HG02588 (cell line): ENCODE data around the gene CBLC.

Experiments
- ATAC-seq: cut with Tn5 transposase; IDR thresholded peaks from one replicate; pipeline ENCODE4 v1.9.1; 2021; ENCODE audit warnings: mild to moderate bottlenecking, moderate library complexity; ENCODE audit not compliant: unreplicated experiment

The CBLC gene

DNA sequence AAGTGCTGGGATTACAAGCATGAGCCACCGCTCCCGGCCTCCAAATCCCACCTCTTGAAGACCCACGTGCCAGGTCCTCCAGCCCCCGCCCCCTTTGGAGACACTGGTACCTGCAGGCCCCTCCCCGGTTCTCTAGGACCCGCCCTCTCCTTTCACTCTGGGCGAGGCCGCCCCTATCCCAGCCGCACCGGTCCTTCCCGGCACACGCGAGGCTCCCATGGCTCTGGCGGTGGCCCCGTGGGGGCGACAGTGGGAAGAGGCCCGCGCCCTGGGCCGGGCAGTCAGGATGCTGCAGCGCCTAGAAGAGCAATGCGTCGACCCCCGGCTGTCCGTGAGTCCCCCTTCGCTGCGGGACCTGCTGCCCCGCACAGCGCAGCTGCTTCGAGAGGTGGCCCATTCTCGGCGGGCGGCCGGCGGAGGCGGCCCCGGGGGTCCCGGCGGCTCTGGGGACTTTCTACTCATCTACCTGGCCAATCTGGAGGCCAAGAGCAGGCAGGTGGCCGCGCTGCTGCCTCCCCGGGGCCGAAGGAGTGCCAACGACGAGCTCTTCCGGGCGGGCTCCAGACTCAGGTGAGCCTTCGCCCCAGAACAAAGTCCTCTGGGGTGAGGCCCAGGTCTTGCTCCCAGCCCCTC, at the start of gene CBLC:
CBLC (plus strand) TSS at position 176 of the 633 bp plus-strand sequence; CDS start at position 218, 42 bp downstream.
- ATAC-seq, result no peak

DNA sequence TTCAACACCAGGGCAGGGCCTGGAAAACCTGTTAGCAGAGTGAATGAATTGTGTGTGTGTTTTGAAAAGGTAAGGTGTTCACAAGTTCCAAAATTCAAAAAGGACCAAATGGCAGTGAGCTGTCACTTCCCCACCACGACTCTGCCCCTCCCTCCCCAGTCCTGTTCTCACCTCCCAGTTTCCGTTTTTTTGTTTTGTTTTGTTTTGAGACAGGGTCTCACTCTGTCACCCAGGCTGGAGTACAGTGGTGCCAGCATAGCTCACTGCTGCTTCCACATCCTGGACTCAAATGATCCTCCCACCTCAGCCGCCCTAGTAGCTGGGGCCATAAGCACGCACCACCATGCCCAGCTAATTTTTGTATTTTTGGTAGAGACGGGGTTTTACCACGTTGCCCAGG, 49.5 kb upstream of the CBLC start:
- no peak for ATAC-seq

DNA sequence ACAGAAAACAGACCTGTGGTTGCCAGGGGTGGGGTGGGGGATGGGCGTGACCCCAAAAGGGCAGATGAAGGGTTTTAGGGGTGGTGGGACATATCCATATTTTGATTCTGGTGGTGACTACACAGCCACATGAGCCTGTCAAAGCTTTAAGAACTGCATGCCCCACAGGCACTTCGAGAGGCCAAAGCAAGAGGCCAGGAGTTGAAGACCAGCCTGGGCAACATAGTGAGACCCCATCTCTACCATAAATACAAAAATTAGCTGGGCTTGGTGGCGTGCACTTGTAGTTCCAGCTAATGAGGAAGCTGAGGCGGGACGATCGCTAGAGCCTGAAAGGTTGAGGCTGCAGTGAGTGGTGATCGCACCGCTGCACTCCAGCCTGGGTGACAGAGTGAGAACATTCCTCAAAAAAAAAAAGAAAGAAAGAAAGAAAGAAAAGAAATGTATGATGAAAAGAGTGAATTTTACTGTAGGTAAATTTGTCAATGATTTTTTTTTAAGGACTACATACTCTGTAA, 48.1 kb upstream of the CBLC start:
- no peak for ATAC-seq

DNA sequence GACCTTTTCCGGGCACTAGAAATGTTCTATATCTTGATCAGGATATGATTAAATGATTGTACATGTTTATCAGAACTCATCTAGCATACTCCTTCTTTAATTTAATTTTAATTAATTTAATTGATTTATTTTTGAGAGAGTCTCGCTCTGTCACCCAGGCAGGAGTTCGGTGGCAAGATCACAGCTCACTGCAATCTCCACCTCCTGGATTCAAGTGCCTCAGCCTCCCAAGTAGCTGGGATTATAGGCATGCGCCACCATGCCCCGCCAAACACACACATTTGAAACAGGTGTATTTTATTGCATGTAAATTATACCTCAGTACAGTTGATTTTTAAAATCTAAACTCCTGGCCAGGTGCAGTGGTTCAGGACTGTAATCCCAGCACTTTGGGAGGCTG, 46.6 kb upstream of the CBLC start:
- no peak for ATAC-seq

- no peak for ATAC-seq
Measured at GRCh38 chr19:44731622-44732021, 46.1 kb upstream of the CBLC start.

- no peak for ATAC-seq
Measured at GRCh38 chr19:44732235-44733014, 45.3 kb upstream of the CBLC start.

DNA sequence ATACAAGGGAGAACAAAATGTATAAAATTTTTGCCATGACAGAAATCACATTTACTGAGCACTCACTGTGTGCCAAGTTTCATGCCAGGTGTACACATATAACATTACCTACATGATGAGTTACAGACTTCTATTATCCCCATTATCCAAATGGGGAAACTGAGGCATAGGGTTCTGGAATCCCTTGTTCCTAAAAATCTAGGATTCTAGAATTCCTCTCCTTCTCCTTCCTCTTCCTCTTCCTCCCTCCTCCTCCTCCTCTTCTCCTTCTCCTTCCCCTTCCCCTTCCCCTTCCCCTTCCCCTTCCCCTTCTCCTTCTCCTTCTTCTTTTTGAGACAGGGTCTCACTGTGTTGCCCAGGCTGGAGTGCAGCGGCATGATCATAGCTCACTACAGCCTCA, 43.3 kb upstream of the CBLC start:
- no peak for ATAC-seq

DNA sequence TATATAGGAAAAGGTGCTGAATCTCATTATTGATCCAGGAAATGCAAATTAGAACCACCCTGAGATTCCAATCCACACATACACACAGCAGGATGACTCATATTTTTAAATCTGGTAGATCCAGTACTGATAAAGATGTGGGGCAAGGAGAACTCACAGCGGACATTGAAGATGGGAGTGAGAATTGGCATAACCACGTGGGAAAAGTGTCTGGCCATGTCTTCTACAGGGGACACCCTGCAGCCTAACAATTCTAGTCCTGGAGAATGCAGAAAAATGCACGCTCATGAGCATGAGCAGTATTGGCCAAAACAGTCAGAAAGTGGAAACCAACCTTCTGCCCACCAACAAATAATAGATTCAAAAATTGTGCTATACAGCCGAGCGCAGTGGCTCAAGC, 42.7 kb upstream of the CBLC start:
- no peak for ATAC-seq

DNA sequence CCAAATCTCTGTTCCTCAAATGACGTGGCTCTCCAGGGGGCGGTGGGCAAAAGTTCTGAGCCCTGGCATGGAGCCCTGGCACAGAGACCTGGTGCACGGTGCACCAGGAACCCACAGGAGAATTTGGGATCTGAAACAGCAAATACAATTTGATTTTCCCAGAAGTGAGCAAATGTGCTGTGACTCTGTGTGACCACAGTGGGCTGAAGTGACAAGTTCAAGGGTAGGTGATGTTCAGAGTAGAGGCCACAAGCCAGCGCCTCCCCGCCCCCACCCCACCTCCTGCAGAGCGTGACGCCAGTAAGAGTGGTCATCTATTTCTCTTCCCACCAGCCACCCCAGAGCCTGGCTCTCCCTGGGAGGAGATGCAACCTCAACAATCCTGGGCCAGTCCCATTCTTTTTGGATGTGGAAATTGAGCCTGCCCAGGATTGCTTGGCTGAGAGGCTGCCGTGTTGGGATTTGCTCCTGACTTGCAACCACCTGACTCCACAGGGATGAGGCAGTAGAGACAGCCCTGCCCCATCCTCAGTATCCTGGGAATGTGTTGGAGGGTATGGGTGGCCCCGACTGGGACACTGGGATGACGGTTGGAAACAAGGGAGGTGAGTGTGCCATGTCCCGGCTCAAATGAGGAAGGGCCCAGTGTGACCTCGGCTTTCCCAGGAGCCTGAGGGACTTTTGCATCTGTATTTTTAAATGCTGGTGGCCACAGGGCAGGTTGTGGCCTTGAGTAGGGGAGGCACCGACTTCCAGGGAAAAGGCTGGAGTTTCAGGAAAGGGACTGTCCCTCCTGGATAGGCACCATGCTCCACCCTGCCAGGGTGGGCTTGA, 40.2 kb upstream of the CBLC start:
- ATAC-seq, result no peak

DNA sequence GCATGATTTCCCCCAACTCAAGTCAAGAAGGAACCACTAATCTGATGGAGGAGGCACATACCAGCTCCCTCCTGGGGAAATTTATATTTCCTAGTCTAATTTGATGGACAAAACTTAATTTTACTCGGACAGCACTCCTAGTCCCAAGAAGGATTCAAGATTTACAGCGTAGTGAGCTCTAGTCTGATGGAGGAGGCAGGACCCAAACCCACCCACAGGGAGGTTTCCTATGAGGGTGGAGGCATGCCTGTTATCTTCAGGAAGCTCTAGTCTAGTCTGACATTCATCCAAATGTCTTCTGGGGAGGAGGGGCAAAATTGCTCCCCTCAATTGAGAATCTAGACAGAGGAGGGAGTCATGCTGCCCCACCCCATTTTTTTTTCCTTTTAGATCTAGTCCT, 39.6 kb upstream of the CBLC start:
- no peak for ATAC-seq

GRCh38 chr19:44738603-44739558, 38.8 kb upstream of the CBLC start:
- no peak for ATAC-seq

- ATAC-seq, result no peak
Measured at GRCh38 chr19:44740351-44740824, 37.3 kb upstream of the CBLC start.

- no peak for ATAC-seq
Measured at GRCh38 chr19:44741258-44741731, 36.4 kb upstream of the CBLC start.

DNA sequence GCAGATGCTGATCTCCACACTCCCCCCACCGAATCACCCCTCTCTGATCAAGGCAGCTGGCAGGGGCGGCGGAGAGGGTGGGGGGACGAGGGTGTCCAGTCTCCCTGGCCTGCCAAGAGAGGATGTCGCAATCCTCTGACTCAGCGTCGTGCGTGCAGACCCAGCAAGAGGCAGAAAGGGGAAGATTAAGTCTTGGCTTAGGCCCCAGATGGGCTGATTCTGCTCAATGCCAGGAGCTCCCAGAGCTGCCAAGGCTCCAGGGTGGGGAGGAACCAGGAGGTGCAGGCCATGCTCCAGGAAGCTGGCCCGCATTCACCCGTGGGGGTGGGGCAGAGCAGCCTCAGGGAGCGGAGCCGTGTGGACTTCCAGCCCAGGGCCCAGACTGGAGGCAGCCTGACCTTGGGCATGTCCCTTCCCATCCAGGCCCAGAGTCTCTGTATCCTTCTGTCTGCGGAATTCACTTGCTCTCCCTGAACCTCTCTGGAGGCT, 35.8 kb upstream of the CBLC start:
- ATAC-seq, result no peak

- ATAC-seq, result no peak
Measured at GRCh38 chr19:44742330-44743061, 35.2 kb upstream of the CBLC start.

DNA sequence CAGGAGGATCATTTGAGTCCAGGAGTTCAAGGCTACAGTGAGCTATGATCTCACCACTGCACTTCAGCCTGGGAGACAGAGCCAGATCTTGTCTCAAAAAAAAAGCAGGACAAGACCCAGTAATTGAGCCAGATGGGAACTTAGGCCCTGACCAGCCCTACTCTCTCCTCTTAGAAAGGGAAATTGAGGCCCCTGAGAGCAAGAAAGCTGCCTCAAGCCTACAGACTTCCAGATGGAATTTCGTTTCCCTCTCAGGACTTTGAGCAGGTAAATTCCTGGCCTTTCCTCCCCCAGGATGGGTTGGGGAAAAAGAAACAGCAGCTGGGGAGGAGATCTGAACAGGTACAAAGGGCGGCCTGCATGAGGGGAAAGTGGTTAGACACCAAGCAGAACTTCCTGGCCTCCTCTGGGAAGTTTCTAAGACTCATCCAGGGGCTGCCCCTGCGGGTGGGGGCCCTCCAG, 32.8 kb upstream of the CBLC start:
- ATAC-seq, result no peak

DNA sequence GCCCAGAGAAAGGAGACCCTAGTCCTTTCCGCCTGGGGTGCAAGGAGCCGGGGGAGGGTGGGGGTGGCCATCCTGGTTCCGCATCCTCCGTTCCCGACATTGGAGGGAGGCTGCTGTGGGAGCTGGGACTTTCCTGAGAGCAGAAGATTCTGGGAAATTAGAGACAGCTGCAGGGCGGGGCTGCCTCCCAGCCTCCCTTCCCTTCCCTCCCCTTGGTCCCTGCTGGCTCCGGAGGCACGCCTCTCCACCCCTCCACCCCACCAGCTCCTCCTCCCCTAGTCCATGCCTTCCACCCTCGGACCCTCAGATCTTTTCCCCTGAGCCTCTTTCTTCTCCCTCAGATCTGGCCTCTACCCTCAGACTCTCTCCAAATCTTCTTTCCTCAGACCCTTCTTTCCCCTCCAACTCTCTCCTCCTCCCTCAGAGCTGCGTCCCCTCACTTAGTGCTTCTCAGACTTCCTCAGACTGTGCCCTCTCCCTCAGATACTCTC, 32.3 kb upstream of the CBLC start:
- no peak for ATAC-seq

DNA sequence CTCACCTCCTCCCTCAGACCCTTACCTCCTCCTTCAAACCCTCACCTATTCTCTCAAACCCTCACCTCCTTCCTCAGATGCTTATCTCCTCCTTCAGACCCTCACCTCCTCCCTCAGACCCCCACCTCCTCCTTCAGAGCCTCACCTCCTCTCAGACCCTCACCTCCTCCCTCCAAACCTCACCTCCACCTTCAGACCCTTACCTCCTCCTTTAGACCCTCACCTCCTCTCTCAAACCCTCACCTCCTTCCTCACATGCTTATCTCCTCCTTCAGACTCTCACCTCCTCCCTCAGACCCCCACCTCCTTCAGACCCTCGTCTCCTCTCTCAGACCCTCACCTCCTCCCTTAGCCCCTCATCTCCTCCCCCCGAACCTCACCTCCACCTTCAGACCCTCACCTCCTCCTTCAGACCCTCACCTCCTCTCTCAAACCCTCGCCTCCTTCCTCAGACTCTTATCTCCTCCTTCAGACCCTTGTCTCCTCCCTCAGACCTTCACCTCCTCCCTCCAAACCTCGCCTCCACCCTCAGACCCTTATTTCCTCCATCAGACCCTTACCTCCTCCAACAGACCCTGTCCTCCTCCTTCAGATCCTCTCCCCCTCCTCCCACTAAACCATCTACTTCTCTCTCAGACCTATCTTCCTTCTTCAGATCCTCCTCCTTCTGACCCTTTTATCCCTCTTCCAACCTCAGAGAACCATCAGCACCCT, 31.6 kb upstream of the CBLC start:
- ATAC-seq, result no peak
